ENCODE data around the gene RCOR2.

RCOR2 gene

GRCh38 chr11:63883791-63884190 lies 33.2 kb downstream of the RCOR2 start:
- no peak for DNase-seq
- peaks cover 18% of the 10 kb centered on the region for H3K4me1 ChIP-seq (ENCODE audit: low read length)

GRCh38 chr11:63882555-63883242 lies 34.3 kb downstream of the RCOR2 start:
- no peaks in the 10 kb centered on the region for H4K20me1 ChIP-seq (ENCODE audit: insufficient read depth, low read length)

More at GRCh38 chr11:63883791-63884190, 33.2 kb downstream of the RCOR2 start:
- H3K4me3 ChIP-seq (ENCODE audit: low read length) = no peak overlapping the region
- H2AFZ ChIP-seq (ENCODE audit: low read length) = no peak overlapping the region
- H3K36me3 ChIP-seq (replicated peaks; ENCODE audit: insufficient read depth, low read length) = no peaks in the 10 kb centered on the region
- H3K27ac ChIP-seq (ENCODE audit: low read length) = no peak overlapping the region
- H3K9me2 ChIP-seq (replicated peaks; ENCODE audit: insufficient read depth, low read length) = no peaks in the 10 kb centered on the region
- peaks cover 19% of the 10 kb centered on the region for H3F3A ChIP-seq (ENCODE audit: insufficient read depth, low read length)
- H3K4me2 ChIP-seq (ENCODE audit: low read depth, low read length) = no peak overlapping the region
- H3K79me2 ChIP-seq (ENCODE audit: low read length) = peaks cover 82% of the 10 kb centered on the region
- H4K20me1 ChIP-seq (ENCODE audit: insufficient read depth, low read length) = no peaks in the 10 kb centered on the region
- no peak overlapping the region for H3K9ac ChIP-seq (ENCODE audit: low read length)
- no peak for TF ChIP-seq EZH2phosphoT487 (IDR thresholded peaks at IDR 0.05; ENCODE audit: low read length)
- TF ChIP-seq EZH2 (optimal IDR thresholded peaks at IDR 0.05; ENCODE audit: low read depth, low read length) = no peak
- no peak for TF ChIP-seq CTCF (IDR thresholded peaks at IDR 0.05; ENCODE audit: low read length)
- no peaks in the 10 kb centered on the region for H3K9me3 ChIP-seq (replicated peaks; ENCODE audit: insufficient read depth, low read length)
- no peaks in the 10 kb centered on the region for H3K27me3 ChIP-seq (replicated peaks; ENCODE audit: insufficient read depth, low read length)

GRCh38 chr11:63880403-63880790 lies 36.6 kb downstream of the RCOR2 start:
- Histone ChIP-seq H4K20me1 (ENCODE audit: insufficient read depth, low read length) (no peaks in the 10 kb centered on the region), H3K4me3 (ENCODE audit: low read length) (no peak overlapping the region), H3F3A (ENCODE audit: insufficient read depth, low read length) (no peaks in the 10 kb centered on the region), H3K27me3 (replicated peaks; ENCODE audit: insufficient read depth, low read length) (no peaks in the 10 kb centered on the region), H2AFZ (ENCODE audit: low read length) (no peak overlapping the region), H3K9ac (ENCODE audit: low read length) (no peak overlapping the region), H3K4me2 (ENCODE audit: low read depth, low read length) (no peak overlapping the region), H3K27ac (ENCODE audit: low read length) (no peak overlapping the region), H3K4me1 (ENCODE audit: low read length) (no peaks in the 10 kb centered on the region), H3K36me3 (replicated peaks; ENCODE audit: insufficient read depth, low read length) (no peaks in the 10 kb centered on the region), H3K9me3 (replicated peaks; ENCODE audit: insufficient read depth, low read length) (no peaks in the 10 kb centered on the region), H3K9me2 (replicated peaks; ENCODE audit: insufficient read depth, low read length) (no peaks in the 10 kb centered on the region), H3K79me2 (ENCODE audit: low read length) (peaks cover 90% of the 10 kb centered on the region)
- no peak for DNase-seq
- TF ChIP-seq EZH2 (optimal IDR thresholded peaks at IDR 0.05; ENCODE audit: low read depth, low read length) = no peak
- TF ChIP-seq CTCF (IDR thresholded peaks at IDR 0.05; ENCODE audit: low read length) = no peak
- no peak for TF ChIP-seq EZH2phosphoT487 (IDR thresholded peaks at IDR 0.05; ENCODE audit: low read length)

More at GRCh38 chr11:63882555-63883242, 34.3 kb downstream of the RCOR2 start:
- H3K4me3 ChIP-seq (ENCODE audit: low read length) = no peak overlapping the region
- no peaks in the 10 kb centered on the region for H3K27me3 ChIP-seq (replicated peaks; ENCODE audit: insufficient read depth, low read length)
- H2AFZ ChIP-seq (ENCODE audit: low read length) = no peak overlapping the region
- H3K36me3 ChIP-seq (replicated peaks; ENCODE audit: insufficient read depth, low read length) = no peaks in the 10 kb centered on the region
- no peak overlapping the region for H3K4me2 ChIP-seq (ENCODE audit: low read depth, low read length)
- no peaks in the 10 kb centered on the region for H3K9me2 ChIP-seq (replicated peaks; ENCODE audit: insufficient read depth, low read length)
- H3K9ac ChIP-seq (ENCODE audit: low read length) = no peak overlapping the region
- H3K79me2 ChIP-seq (ENCODE audit: low read length) = peaks cover 86% of the 10 kb centered on the region
- H3K27ac ChIP-seq (ENCODE audit: low read length) = no peak overlapping the region
- H3K4me1 ChIP-seq (ENCODE audit: low read length) = peaks cover 12% of the 10 kb centered on the region
- TF ChIP-seq EZH2 (optimal IDR thresholded peaks at IDR 0.05; ENCODE audit: low read depth, low read length) = no peak
- TF ChIP-seq EZH2phosphoT487 (IDR thresholded peaks at IDR 0.05; ENCODE audit: low read length) = no peak
- no peak for TF ChIP-seq CTCF (IDR thresholded peaks at IDR 0.05; ENCODE audit: low read length)
- DNase-seq = no peak
- no peaks in the 10 kb centered on the region for H3K9me3 ChIP-seq (replicated peaks; ENCODE audit: insufficient read depth, low read length)
- H3F3A ChIP-seq (ENCODE audit: insufficient read depth, low read length) = peaks cover 8% of the 10 kb centered on the region
